BJ (cell line): ENCODE results near the gene GLYAT. TPM values are rescaled to one million over a fixed set of nuclear protein-coding genes. Genes with fewer than 3 reads are reported as not detected.

Source experiments
- CTCF ChIA-PET: fragments of 350-600 bp; formaldehyde crosslinking; extraction: SDS; loops from one replicate; lab custom pipeline; 2021; ENCODE audit warnings: antibody characterized with exemption, inconsistent platforms; lab: Yijun Ruan, JAX
- POLR2A ChIA-PET: fragments of 300-600 bp; sonication (Branson Sonifier 250); formaldehyde crosslinking; extraction: SDS; loops from one replicate; lab custom pipeline; 2021; ENCODE audit warnings: antibody characterized with exemption; lab: Charles Lee
- DNase-seq: peaks from one replicate; pipeline ENCODE4 v3.0.0-alpha.2; 2011; ENCODE audit warnings: low read depth
- H3K27me3 ChIP-seq: 2 replicates; pipeline ENCODE4 v1.6.0; 2011; ENCODE audit warnings: low read length; ENCODE audit not compliant: control insufficient read depth, insufficient read depth
- H3K36me3 ChIP-seq: 2 replicates; pipeline ENCODE4 v1.5.1; 2011; ENCODE audit warnings: low read length; ENCODE audit not compliant: control insufficient read depth, insufficient read depth
- H3K4me3 ChIP-seq: 2 replicates; pipeline ENCODE4 v1.5.1; 2011; ENCODE audit warnings: low read depth, mild to moderate bottlenecking, control low read depth, low read length
- CTCF ChIP-seq: IDR thresholded peaks from 2 replicates; pipeline ENCODE4 v1.5.1; 2011; ENCODE audit warnings: low read depth, mild to moderate bottlenecking, control low read depth, inconsistent platforms, low read length, moderate library complexity; ENCODE audit not compliant: insufficient read depth
- polyA plus RNA-seq: library from polyadenylated mRNA; depleted of rRNA; stranded (reverse); fragments of >200 nt; gene quantifications from 2 replicates; pipeline ENCODE4 v1.2.3, GENCODE V29; 2011

Gene GLYAT
- polyA plus RNA-seq, 1 experiment = not detected

GRCh38 chr11:58763120-58763490 lies 31.4 kb upstream of the GLYAT start:
- CTCF ChIA-PET = interaction anchor here (2.4 kb wide), 1 partner anchor 26 kb away, joined by 6 read pairs; no protein-coding TSS in a partner anchor
- POLR2A ChIA-PET = no interaction called here
- no peaks in the 10 kb centered on the region for H3K27me3 ChIP-seq
- TF ChIP-seq CTCF = no peak
- H3K36me3 ChIP-seq = no peaks in the 10 kb centered on the region
- H3K4me3 ChIP-seq = no peak overlapping the region
- no peak for DNase-seq

- no peak for DNase-seq
- POLR2A ChIA-PET = no interaction called here
- H3K27me3 ChIP-seq = no peaks in the 10 kb centered on the region
- CTCF ChIA-PET = interaction anchor here (2.4 kb wide), 1 partner anchor 26 kb away, joined by 6 read pairs; no protein-coding TSS in a partner anchor
- no peaks in the 10 kb centered on the region for H3K36me3 ChIP-seq
- no peak for TF ChIP-seq CTCF
- H3K4me3 ChIP-seq = no peak overlapping the region
These were observed 30.8 kb upstream of the GLYAT start for GRCh38 chr11:58762284-58763119.

GRCh38 chr11:58757439-58757838 lies 25.7 kb upstream of the GLYAT start:
- ChIA-PET CTCF (no interaction called here), POLR2A (no interaction called here)

GRCh38 chr11:58745705-58746364 lies 14.1 kb upstream of the GLYAT start:
- no peaks in the 10 kb centered on the region for H3K27me3 ChIP-seq
- no peak for TF ChIP-seq CTCF
- no peaks in the 10 kb centered on the region for H3K36me3 ChIP-seq
- POLR2A ChIA-PET = no interaction called here
- CTCF ChIA-PET = no interaction called here
- DNase-seq = no peak
- no peak overlapping the region for H3K4me3 ChIP-seq

More at GRCh38 chr11:58757439-58757838, 25.7 kb upstream of the GLYAT start:
- TF ChIP-seq CTCF = no peak
- Histone ChIP-seq H3K36me3 (no peaks in the 10 kb centered on the region), H3K27me3 (no peaks in the 10 kb centered on the region), H3K4me3 (no peak overlapping the region)
- no peak for DNase-seq

- Histone ChIP-seq H3K4me3 (no peak overlapping the region), H3K27me3 (no peaks in the 10 kb centered on the region), H3K36me3 (no peaks in the 10 kb centered on the region)
- POLR2A ChIA-PET = no interaction called here
- no peak for TF ChIP-seq CTCF
- DNase-seq = no peak
- CTCF ChIA-PET = no interaction called here
These were observed 13.4 kb upstream of the GLYAT start for GRCh38 chr11:58744988-58745704.
